Measurements from ENCODE around the gene PKNOX2. TPM values are rescaled to one million over a fixed set of nuclear protein-coding genes. Genes with fewer than 3 reads are reported as not detected.

Gene PKNOX2
- total and polyA plus RNA-seq, 4 donors: 0.14 to 0.29 (median 0.24) TPM

DNA sequence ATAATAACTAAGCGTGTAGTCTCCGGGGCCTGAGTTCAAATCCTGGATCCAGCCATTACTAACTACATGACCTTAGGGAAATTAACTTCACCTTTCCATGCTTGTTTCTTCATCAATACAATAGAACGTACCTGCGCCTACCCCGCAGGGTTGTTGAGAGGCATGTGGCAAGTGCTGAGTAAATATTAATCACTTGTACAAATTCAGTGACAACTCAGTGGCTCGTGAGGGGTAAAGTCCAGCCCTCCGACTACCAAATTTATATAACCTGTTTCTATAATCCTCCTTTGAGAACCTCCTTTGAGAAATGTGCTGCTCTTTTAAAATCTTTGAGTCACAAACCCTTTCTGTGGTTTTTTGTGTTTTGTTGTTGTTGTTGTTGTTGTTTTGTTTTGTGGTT is 281.7 kb downstream of the PKNOX2 start:
- Histone ChIP-seq H3K9me3 (ENCODE audit: control insufficient read depth in 4 of 4, low read length in 3 of 4) (no peaks in the 10 kb centered on the region), H3K9ac (ENCODE audit: low read depth in 1 of 2, low read length in 2 of 2) (no peak overlapping the region), H3K27ac (ENCODE audit: low read depth in 1 of 2, low read length in 2 of 2) (no peak overlapping the region), H3K4me1 (ENCODE audit: control insufficient read depth in 4 of 4, insufficient read depth in 4 of 4, low read length in 3 of 4) (peaks cover 0 to 3% (median 0%) of the 10 kb centered on the region in 4 donors), H3K27me3 (ENCODE audit: control insufficient read depth in 4 of 4, insufficient read depth in 4 of 4, low read length in 3 of 4) (no peaks in the 10 kb centered on the region), H3K4me3 (ENCODE audit: low read depth in 1 of 3, low read length in 3 of 3) (no peak overlapping the region), H3K36me3 (ENCODE audit: control insufficient read depth in 4 of 4, insufficient read depth in 3 of 4, low read depth in 1 of 4, low read length in 3 of 4) (no peaks in the 10 kb centered on the region)
- 47% methylated on average over 7 of the region's 7 CpGs for WGBS
- DNase-seq (ENCODE audit: low spot score): no peak
- TF ChIP-seq HNF4A (conservative IDR thresholded peaks at IDR 0.05): peak; percentile 51 to 63
- TF ChIP-seq EGR1 (IDR thresholded peaks at IDR 0.05; ENCODE audit: low read depth in 2 of 2): no peak
- peak; percentile 39 for TF ChIP-seq SP1 (IDR thresholded peaks at IDR 0.05)

GRCh38 chr11:125447721-125448120 is 283.2 kb downstream of the PKNOX2 start:
- Histone ChIP-seq H3K9me3 (ENCODE audit: control insufficient read depth in 4 of 4, low read length in 3 of 4) (no peaks in the 10 kb centered on the region), H3K4me1 (ENCODE audit: control insufficient read depth in 4 of 4, insufficient read depth in 4 of 4, low read length in 3 of 4) (peaks cover 0 to 6% (median 0%) of the 10 kb centered on the region in 4 donors), H3K36me3 (ENCODE audit: control insufficient read depth in 4 of 4, insufficient read depth in 3 of 4, low read depth in 1 of 4, low read length in 3 of 4) (no peaks in the 10 kb centered on the region), H3K9ac (ENCODE audit: low read depth in 1 of 2, low read length in 2 of 2) (no peak overlapping the region), H3K27me3 (ENCODE audit: control insufficient read depth in 4 of 4, insufficient read depth in 4 of 4, low read length in 3 of 4) (no peaks in the 10 kb centered on the region), H3K4me3 (ENCODE audit: low read depth in 1 of 3, low read length in 3 of 3) (no peak overlapping the region), H3K27ac (ENCODE audit: low read depth in 1 of 2, low read length in 2 of 2) (no peak overlapping the region)
- 90% methylated on average over 6 of the region's 6 CpGs for WGBS
- no peak for DNase-seq (ENCODE audit: low spot score)
- TF ChIP-seq RXRA (IDR thresholded peaks at IDR 0.05): no peak
- TF ChIP-seq TAF1 (conservative IDR thresholded peaks at IDR 0.05): no peak
- no peak for TF ChIP-seq YY1 (IDR thresholded peaks at IDR 0.05)
- no peak for TF ChIP-seq HNF4A (conservative IDR thresholded peaks at IDR 0.05)
- TF ChIP-seq NR2F2 (IDR thresholded peaks at IDR 0.05): no peak
- no peak for TF ChIP-seq MAX (IDR thresholded peaks at IDR 0.05)
- TF ChIP-seq FOXA2 (IDR thresholded peaks at IDR 0.05): no peak
- TF ChIP-seq FOXA1 (IDR thresholded peaks at IDR 0.05): no peak
- TF ChIP-seq EGR1 (IDR thresholded peaks at IDR 0.05; ENCODE audit: low read depth in 2 of 2): no peak
- TF ChIP-seq JUND (IDR thresholded peaks at IDR 0.05): no peak
- no peak for TF ChIP-seq RAD21 (IDR thresholded peaks at IDR 0.05)

- WGBS: 91% methylated on average over 3 of the region's 3 CpGs
- Histone ChIP-seq H3K4me3 (ENCODE audit: low read depth in 1 of 3, low read length in 3 of 3) (no peak overlapping the region), H3K9me3 (ENCODE audit: control insufficient read depth in 4 of 4, low read length in 3 of 4) (no peaks in the 10 kb centered on the region), H3K27me3 (ENCODE audit: control insufficient read depth in 4 of 4, insufficient read depth in 4 of 4, low read length in 3 of 4) (no peaks in the 10 kb centered on the region), H3K27ac (ENCODE audit: low read depth in 1 of 2, low read length in 2 of 2) (no peak overlapping the region), H3K4me1 (ENCODE audit: control insufficient read depth in 4 of 4, insufficient read depth in 4 of 4, low read length in 3 of 4) (peaks cover 0 to 6% (median 0%) of the 10 kb centered on the region in 4 donors), H3K9ac (ENCODE audit: low read depth in 1 of 2, low read length in 2 of 2) (no peak overlapping the region), H3K36me3 (ENCODE audit: control insufficient read depth in 4 of 4, insufficient read depth in 3 of 4, low read depth in 1 of 4, low read length in 3 of 4) (no peaks in the 10 kb centered on the region)
- DNase-seq (ENCODE audit: low spot score): no peak
- TF ChIP-seq YY1 (IDR thresholded peaks at IDR 0.05) (no peak), NR2F2 (IDR thresholded peaks at IDR 0.05) (no peak), RAD21 (IDR thresholded peaks at IDR 0.05) (no peak), GABPA (IDR thresholded peaks at IDR 0.05 in 1 of 2, conservative IDR thresholded peaks at IDR 0.05 in 1 of 2) (no peak), TAF1 (conservative IDR thresholded peaks at IDR 0.05) (no peak), HNF4G (IDR thresholded peaks at IDR 0.05) (no peak), MAX (IDR thresholded peaks at IDR 0.05) (no peak), ZBTB33 (IDR thresholded peaks at IDR 0.05) (no peak), HNF4A (conservative IDR thresholded peaks at IDR 0.05) (no peak), ATF3 (IDR thresholded peaks at IDR 0.05) (no peak), FOXA1 (IDR thresholded peaks at IDR 0.05) (no peak)
- TF ChIP-seq, protein P1, sequence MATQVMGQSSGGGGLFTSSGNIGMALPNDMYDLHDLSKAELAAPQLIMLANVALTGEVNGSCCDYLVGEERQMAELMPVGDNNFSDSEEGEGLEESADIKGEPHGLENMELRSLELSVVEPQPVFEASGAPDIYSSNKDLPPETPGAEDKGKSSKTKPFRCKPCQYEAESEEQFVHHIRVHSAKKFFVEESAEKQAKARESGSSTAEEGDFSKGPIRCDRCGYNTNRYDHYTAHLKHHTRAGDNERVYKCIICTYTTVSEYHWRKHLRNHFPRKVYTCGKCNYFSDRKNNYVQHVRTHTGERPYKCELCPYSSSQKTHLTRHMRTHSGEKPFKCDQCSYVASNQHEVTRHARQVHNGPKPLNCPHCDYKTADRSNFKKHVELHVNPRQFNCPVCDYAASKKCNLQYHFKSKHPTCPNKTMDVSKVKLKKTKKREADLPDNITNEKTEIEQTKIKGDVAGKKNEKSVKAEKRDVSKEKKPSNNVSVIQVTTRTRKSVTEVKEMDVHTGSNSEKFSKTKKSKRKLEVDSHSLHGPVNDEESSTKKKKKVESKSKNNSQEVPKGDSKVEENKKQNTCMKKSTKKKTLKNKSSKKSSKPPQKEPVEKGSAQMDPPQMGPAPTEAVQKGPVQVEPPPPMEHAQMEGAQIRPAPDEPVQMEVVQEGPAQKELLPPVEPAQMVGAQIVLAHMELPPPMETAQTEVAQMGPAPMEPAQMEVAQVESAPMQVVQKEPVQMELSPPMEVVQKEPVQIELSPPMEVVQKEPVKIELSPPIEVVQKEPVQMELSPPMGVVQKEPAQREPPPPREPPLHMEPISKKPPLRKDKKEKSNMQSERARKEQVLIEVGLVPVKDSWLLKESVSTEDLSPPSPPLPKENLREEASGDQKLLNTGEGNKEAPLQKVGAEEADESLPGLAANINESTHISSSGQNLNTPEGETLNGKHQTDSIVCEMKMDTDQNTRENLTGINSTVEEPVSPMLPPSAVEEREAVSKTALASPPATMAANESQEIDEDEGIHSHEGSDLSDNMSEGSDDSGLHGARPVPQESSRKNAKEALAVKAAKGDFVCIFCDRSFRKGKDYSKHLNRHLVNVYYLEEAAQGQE (IDR thresholded peaks at IDR 0.05): no peak
- TF ChIP-seq, protein P2, sequence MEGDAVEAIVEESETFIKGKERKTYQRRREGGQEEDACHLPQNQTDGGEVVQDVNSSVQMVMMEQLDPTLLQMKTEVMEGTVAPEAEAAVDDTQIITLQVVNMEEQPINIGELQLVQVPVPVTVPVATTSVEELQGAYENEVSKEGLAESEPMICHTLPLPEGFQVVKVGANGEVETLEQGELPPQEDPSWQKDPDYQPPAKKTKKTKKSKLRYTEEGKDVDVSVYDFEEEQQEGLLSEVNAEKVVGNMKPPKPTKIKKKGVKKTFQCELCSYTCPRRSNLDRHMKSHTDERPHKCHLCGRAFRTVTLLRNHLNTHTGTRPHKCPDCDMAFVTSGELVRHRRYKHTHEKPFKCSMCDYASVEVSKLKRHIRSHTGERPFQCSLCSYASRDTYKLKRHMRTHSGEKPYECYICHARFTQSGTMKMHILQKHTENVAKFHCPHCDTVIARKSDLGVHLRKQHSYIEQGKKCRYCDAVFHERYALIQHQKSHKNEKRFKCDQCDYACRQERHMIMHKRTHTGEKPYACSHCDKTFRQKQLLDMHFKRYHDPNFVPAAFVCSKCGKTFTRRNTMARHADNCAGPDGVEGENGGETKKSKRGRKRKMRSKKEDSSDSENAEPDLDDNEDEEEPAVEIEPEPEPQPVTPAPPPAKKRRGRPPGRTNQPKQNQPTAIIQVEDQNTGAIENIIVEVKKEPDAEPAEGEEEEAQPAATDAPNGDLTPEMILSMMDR (IDR thresholded peaks at IDR 0.05; ENCODE audit: low read depth, low read length, missing input control): no peak
These were observed 283.6 kb downstream of the PKNOX2 start for GRCh38 chr11:125448136-125448535.
